GM11168 (cell line): ENCODE results near the gene LTN1.
"Not testable (repeated sequence)": the region's sequence is repeated elsewhere in the genome, so short reads cannot be mapped to it uniquely, and the experiment has no call there.

Experiments used
- in situ Hi-C: fragments of 300-500 bp; cut with MboI; formaldehyde crosslinking; loops from one replicate; pipeline ENCODE4 v1.12.0; 2022; ENCODE audit warnings: low sequenced_read_pairs; ENCODE audit not compliant: unreplicated experiment

Gene LTN1

GRCh38 chr21:28991861-28992525, 684 bp downstream of the LTN1 start:
- in situ Hi-C loops = no loop called here

GRCh38 chr21:28988146-28988545, 4.5 kb downstream of the LTN1 start:
- in situ Hi-C loops = not testable (repeated sequence)

GRCh38 chr21:28986677-28987076, 6.0 kb downstream of the LTN1 start:
- in situ Hi-C loops = no loop called here

DNA sequence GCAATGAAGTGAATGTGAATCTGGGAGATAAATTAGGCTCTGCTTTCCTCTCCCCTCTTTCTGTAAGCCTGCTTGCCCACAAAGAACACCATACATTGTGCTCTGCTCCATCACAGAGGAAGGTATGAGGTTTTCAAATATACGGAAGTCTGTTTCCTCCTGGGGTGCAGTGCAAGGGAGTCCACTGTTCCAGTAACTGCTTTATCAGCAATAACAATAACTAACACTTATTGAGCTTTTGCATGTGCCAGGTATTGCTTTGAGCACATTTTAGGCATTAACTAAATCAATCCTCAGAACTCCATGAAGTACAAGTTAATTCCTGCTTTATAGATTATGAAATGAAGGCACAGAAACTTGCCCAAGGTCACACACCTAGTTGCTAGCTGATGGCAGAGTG, 10.0 kb downstream of the LTN1 start:
- in situ Hi-C loops = no loop called here

- in situ Hi-C loops = no loop called here
Observed at GRCh38 chr21:28979092-28979491, 13.6 kb downstream of the LTN1 start.

DNA sequence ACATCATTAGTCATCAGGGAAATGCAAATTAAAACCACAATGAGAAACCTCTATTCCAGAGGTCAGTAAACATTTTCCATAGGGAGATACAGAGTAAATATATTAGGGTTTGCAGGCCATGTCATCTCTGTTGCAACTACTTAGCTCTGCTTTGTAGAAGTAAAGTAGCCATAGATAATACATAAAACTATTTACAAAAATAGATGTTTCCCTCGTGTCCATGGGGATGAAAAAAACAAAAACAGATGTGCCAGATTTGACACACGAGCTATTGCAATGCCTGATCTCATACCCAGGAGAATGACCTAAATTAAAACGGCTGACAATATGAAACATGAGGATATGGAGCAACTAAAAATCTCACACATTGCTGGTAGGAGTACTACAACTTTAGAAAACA, 17.3 kb downstream of the LTN1 start:
- in situ Hi-C loops = no loop called here

DNA sequence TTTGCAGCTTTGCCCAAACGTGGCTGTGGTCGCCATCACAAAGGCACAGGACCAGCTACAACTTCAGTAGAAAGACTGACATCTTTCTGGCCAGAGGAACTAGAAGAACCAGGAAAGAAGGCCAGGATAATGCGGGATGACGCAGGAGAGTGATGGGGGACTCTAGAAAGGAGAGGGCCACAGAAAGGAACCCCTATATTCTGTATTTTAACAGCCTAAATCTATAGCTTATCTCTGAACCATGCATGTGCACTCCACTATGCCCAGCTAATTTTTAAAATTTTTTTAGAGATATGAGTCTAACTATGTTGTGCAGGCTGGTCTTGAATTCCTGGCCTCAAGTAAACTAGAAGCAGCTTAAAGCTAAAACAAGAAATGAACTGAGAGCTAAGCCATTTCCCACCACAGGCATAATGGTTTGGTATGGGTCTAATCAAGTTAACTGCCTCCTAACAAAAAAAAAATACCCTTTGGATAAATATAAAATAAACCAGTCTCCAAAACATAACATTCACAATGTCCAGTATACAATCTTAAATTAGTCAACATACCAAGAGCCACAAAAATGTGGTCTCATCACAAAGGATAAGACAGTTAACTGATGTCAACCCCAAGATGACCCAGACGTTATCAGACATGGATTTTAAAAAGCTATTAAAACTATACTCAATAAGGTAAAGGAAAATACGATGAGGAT, 18.0 kb downstream of the LTN1 start:
- in situ Hi-C loops = no loop called here

DNA sequence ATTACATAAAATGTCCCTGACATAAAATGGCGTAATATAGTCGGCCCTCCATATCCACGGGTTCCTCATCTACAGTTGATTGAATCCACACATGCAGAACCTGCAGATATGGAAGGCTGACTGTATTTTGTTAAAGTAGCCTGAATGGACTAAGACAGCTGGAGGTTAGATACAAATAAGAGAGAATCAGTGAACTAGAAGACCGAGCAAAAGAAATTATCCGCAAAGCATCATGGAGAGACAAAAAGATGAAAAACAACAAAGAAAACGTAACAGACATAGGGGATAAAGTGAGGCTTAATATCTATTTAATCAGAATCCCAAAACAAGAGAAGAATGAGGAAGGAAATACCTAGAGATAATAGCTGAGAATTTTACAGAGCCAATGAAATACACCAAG, 20.3 kb downstream of the LTN1 start:
- in situ Hi-C loops = no loop called here

- in situ Hi-C loops = no loop called here
Observed at GRCh38 chr21:28971171-28971570, 21.5 kb downstream of the LTN1 start.

- in situ Hi-C loops = no loop called here
Observed at GRCh38 chr21:28963831-28964230, 28.8 kb downstream of the LTN1 start.

GRCh38 chr21:28962465-28962864, 30.2 kb downstream of the LTN1 start:
- in situ Hi-C loops = no loop called here

GRCh38 chr21:28961927-28962326, 30.8 kb downstream of the LTN1 start:
- in situ Hi-C loops = no loop called here

DNA sequence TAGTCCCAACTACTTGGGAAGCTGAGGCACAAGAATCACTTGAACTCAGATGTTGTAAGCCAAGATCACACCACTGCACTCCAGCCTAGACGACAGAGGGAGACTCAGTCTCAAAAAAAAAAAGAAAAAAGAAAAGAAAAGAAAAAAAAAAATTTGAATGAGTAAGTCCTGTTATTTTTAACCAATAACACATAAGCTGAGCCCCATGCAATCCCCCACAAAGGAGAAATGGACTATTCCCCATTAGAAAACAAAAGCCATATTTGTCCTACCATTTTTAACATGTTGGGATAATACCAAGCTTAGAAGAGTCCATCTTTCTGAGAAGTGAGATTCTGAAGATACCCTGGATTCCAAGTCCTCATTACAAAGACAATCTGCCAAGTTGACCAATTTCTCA, 32.4 kb downstream of the LTN1 start:
- in situ Hi-C loops = no loop called here

DNA sequence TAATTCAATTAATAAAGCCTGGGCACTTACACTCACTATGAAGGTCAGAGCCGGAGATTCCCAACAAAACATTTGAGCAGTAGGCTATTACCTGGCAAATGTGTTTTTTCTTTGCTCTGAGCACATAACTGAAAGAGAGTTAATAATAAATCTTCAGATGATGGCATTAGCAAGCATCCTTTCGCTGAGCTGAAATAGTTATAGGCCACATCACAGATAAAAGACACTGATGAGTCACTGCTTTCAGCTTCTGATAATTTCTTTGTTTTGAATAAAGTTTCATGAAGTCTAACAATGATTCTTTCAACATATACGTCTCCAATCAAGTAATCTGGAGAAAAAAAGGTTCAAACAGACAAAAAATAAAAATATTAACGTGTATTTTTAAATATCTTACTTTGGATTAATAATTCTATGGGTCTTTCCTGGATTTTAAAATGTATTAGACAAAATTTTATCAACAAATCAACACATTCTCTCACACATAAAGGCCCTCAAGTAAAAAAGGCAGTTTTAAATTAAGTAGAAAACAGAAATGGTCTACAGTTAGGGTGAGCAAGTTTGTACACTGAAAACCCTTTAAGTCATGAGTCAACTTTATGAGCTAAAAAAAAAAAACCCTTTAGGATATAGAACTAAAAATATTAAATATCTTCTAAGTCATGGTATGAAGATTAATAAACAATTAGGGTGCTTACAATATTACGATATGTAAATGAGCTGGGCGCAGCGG, 33.1 kb downstream of the LTN1 start:
- in situ Hi-C loops = no loop called here

DNA sequence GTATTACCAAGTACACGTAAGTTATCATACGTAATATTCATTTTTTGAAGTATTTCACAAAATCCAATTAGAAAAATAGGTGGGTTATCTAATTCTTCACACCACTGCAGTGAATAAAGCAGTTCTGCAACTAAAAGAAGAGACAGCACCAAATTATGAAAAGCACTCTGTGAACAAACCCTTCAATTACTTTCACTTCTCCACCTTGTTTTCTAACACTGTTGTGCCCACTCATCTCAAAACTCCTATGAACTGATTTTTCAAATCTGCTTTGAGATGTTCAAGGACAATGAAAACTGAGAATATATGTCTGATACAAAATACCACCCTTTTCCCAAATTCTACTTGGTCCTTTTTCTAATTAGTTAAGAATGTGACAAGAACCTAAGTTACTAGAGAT, 39.4 kb downstream of the LTN1 start:
- in situ Hi-C loops = no loop called here

DNA sequence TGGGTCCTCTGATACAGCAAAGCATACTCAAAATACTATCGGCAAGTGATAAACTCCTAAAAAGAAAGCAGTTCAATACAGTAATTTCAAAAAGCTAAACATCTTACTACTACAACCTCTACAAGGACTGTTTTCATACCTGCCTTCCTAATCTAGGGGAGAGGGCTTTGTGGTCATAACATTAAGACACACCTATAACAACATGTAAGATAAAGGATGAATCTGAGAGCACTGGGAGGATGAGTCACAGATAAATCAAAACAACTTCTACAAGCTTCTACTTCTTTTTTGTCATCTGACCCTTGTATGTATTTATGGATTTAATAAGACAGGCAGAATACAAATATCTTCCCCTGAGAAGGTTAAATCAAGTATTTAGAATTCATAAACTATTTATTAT, 40.0 kb downstream of the LTN1 start:
- in situ Hi-C loops = no loop called here

DNA sequence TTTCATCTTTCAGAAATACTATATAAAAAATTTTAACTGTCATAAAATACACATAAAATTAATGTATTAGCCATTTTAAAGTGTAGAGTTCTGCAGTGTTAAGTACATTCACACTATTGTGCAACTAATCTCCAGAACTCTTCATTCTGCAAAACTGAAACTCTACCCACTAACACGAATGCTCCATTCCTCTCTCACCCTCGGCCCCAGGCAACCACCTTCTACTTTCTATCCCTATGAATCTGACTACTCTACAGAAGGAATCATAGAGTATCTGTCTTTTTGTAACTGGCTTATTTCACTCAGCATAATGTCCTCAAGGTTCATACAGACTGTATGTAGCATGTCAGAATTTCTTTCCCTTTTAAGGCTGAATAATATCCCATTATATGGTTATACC, 43.4 kb downstream of the LTN1 start:
- in situ Hi-C loops = no loop called here

- in situ Hi-C loops = no loop called here
Observed at GRCh38 chr21:28944296-28944695, 48.4 kb downstream of the LTN1 start.

DNA sequence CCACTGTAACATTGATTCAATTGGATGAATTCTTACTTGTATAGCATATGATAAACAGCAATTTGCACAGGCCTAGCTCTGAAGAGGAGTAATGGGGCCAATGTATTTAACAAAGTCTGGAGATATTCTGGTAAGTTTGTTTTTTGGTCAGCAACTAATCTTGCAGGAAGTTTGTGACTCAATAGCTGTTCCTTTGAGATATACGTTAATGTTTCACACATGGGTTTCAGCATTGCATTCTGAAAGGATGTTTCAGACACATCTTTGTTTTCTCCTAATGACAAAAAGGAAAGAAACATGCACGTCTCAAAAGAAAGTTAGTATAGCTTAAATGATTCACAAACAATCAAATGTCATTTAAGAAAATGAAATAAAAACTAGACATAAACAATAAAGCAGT, 49.0 kb downstream of the LTN1 start:
- in situ Hi-C loops = no loop called here

DNA sequence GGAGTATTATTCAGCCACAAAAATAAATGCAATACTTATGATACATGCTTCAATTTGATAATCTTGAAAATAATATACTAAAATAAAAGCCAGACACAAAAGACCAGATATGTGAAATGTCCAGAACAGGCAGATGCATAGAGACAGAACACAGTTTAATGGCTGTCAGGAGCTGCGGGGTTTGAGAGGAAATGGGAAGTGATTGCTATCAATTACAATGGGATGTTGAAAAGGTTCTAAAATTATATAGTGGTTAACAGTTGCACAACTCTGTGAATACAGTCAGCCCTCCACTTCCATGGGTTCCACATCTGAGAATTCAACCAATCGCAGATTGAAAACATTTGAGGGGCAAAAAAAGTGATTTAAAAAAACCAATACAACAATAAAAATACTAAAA, 54.0 kb downstream of the LTN1 start:
- in situ Hi-C loops = no loop called here

GRCh38 chr21:28937737-28938136, 54.9 kb downstream of the LTN1 start:
- in situ Hi-C loops = no loop called here

DNA sequence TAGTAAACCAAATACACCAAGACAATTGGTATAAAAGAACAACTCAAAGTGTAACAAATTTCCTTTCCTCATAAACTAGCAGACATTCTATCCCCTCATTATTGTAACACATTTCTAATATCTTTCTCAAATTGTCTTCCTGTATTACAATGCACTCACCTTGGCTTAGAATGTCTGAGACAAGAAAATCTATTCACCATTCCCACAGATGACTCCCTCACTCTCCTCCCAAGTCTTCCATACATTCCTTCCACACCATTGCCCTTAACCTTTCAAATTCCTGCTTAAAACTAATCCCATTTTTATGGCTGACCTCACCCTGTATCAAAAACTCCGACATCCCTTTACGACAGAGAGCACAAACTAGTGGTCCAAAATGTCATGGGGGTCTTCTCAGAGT, 56.0 kb downstream of the LTN1 start:
- in situ Hi-C loops = no loop called here
